Naive B cell (primary cell): ENCODE measurements around the gene PLS1. TPM values are rescaled to one million over a fixed set of nuclear protein-coding genes. Genes with fewer than 3 reads are reported as not detected.

Experiments
- ATAC-seq, 2 donors: fragments of 150-1000 bp; cut with Tn5 transposase; 2 replicates each; pipeline ENCODE4 v1.10.0; 2021; ENCODE audit warnings: low read depth in 2 of 2, mild to moderate bottlenecking in 2 of 2, moderate library complexity in 2 of 2
- DNase-seq: peaks from one replicate; pipeline ENCODE4 v3.0.0; 2022
- H3K27ac Mint-ChIP-seq, 6 donors: one replicate each; pipeline ENCODE4 v1.8.0; 2020 to 2022; ENCODE audit warnings: mild to moderate bottlenecking in 6 of 6, mixed read lengths in 6 of 6, moderate library complexity in 5 of 6, inconsistent platforms in 2 of 6
- H3K27me3 Mint-ChIP-seq, 3 donors: one replicate each; pipeline ENCODE4 v1.8.0; 2021 to 2022; ENCODE audit warnings: mixed read lengths in 3 of 3, mild to moderate bottlenecking in 1 of 3
- H3K36me3 Mint-ChIP-seq, 2 donors: one replicate each; pipeline ENCODE4 v1.8.0; 2020 to 2022; ENCODE audit warnings: mixed read lengths in 2 of 2, inconsistent platforms in 1 of 2, mild to moderate bottlenecking in 1 of 2
- H3K4me1 Mint-ChIP-seq, 3 donors: one replicate each; pipeline ENCODE4 v1.8.0; 2020 to 2022; ENCODE audit warnings: mixed read lengths in 3 of 3, inconsistent platforms in 1 of 3, mild to moderate bottlenecking in 1 of 3, moderate library complexity in 1 of 3
- H3K4me3 Mint-ChIP-seq, 8 donors: one replicate each; pipeline ENCODE4 v1.8.0; 2020 to 2022; ENCODE audit warnings: mild to moderate bottlenecking in 8 of 8, mixed read lengths in 8 of 8, moderate library complexity in 8 of 8, inconsistent platforms in 2 of 8
- H3K9me3 Mint-ChIP-seq, 7 donors: one replicate each; pipeline ENCODE4 v1.8.0; 2020 to 2022; ENCODE audit warnings: mixed read lengths in 7 of 7, mild to moderate bottlenecking in 5 of 7, inconsistent platforms in 2 of 7, moderate library complexity in 1 of 7
- polyA plus RNA-seq, 6 donors: library from polyadenylated mRNA; unstranded; fragments of 300-500 nt; fragmentation: Illumina TruSeq; gene quantifications; one replicate each; pipeline ENCODE4 v1.2.3, GENCODE V29; 2021; ENCODE audit warnings: low read depth in 6 of 6

The PLS1 gene
- polyA plus RNA-seq, 6 donors from 2014 or later, result 0.22 to 0.92 (median 0.44) TPM; not detected in 1

GRCh38 chr3:142626971-142627370 lies 30.8 kb downstream of the PLS1 start:
- no peaks in the 10 kb centered on the region for H3K4me1 Mint-ChIP-seq
- ATAC-seq, result no peak
- no peaks in the 10 kb centered on the region for H3K9me3 Mint-ChIP-seq
- peak overlapping the region in 1 of 6 donors; percentile 22 for H3K27ac Mint-ChIP-seq
- no peak overlapping the region for H3K4me3 Mint-ChIP-seq
- H3K36me3 Mint-ChIP-seq, result no peaks in the 10 kb centered on the region
- no peak for DNase-seq
- H3K27me3 Mint-ChIP-seq, result peaks cover 0 to 6% (median 0%) of the 10 kb centered on the region in 3 donors

- no peaks in the 10 kb centered on the region for H3K36me3 Mint-ChIP-seq
- DNase-seq, result no peak
- ATAC-seq, result no peak
- no peaks in the 10 kb centered on the region for H3K9me3 Mint-ChIP-seq
- peaks cover 0 to 6% (median 0%) of the 10 kb centered on the region in 3 donors for H3K27me3 Mint-ChIP-seq
- H3K27ac Mint-ChIP-seq, result no peak overlapping the region
- no peak overlapping the region for H3K4me3 Mint-ChIP-seq
- no peaks in the 10 kb centered on the region for H3K4me1 Mint-ChIP-seq
These were observed 32.6 kb downstream of the PLS1 start for GRCh38 chr3:142628801-142629200.

- ATAC-seq (no peak), DNase-seq (no peak)
- H3K36me3 Mint-ChIP-seq, result no peaks in the 10 kb centered on the region
- no peaks in the 10 kb centered on the region for H3K9me3 Mint-ChIP-seq
- no peak overlapping the region for H3K4me3 Mint-ChIP-seq
- H3K4me1 Mint-ChIP-seq, result no peaks in the 10 kb centered on the region
- no peaks in the 10 kb centered on the region for H3K27me3 Mint-ChIP-seq
- no peak overlapping the region for H3K27ac Mint-ChIP-seq
These were observed 36.9 kb downstream of the PLS1 start for GRCh38 chr3:142633073-142633472.

GRCh38 chr3:142636050-142636449 lies 39.9 kb downstream of the PLS1 start:
- no peak overlapping the region for H3K4me3 Mint-ChIP-seq
- ATAC-seq (no peak), DNase-seq (no peak)
- H3K36me3 Mint-ChIP-seq, result no peaks in the 10 kb centered on the region
- no peaks in the 10 kb centered on the region for H3K27me3 Mint-ChIP-seq
- H3K9me3 Mint-ChIP-seq, result no peaks in the 10 kb centered on the region
- H3K4me1 Mint-ChIP-seq, result no peaks in the 10 kb centered on the region
- H3K27ac Mint-ChIP-seq, result no peak overlapping the region

GRCh38 chr3:142636664-142637063 lies 40.5 kb downstream of the PLS1 start:
- H3K27me3 Mint-ChIP-seq, result no peaks in the 10 kb centered on the region
- H3K4me1 Mint-ChIP-seq, result no peaks in the 10 kb centered on the region
- H3K9me3 Mint-ChIP-seq, result no peaks in the 10 kb centered on the region
- no peak overlapping the region for H3K27ac Mint-ChIP-seq
- H3K36me3 Mint-ChIP-seq, result no peaks in the 10 kb centered on the region
- DNase-seq (no peak), ATAC-seq (no peak)
- H3K4me3 Mint-ChIP-seq, result no peak overlapping the region

GRCh38 chr3:142638291-142638690 lies 42.1 kb downstream of the PLS1 start:
- H3K4me3 Mint-ChIP-seq, result no peak overlapping the region
- no peaks in the 10 kb centered on the region for H3K9me3 Mint-ChIP-seq
- ATAC-seq (no peak), DNase-seq (no peak)
- H3K36me3 Mint-ChIP-seq, result no peaks in the 10 kb centered on the region
- peaks cover 0 to 5% (median 0%) of the 10 kb centered on the region in 3 donors for H3K27me3 Mint-ChIP-seq
- H3K4me1 Mint-ChIP-seq, result no peaks in the 10 kb centered on the region
- H3K27ac Mint-ChIP-seq, result no peak overlapping the region

- Mint-ChIP-seq H3K4me1 (no peaks in the 10 kb centered on the region), H3K27me3 (peaks cover 0 to 5% (median 0%) of the 10 kb centered on the region in 3 donors), H3K9me3 (no peaks in the 10 kb centered on the region), H3K27ac (no peak overlapping the region), H3K4me3 (no peak overlapping the region), H3K36me3 (no peaks in the 10 kb centered on the region)
- ATAC-seq (no peak), DNase-seq (no peak)
These were observed 45.3 kb downstream of the PLS1 start for GRCh38 chr3:142641504-142641903.

GRCh38 chr3:142642956-142643355 lies 46.8 kb downstream of the PLS1 start:
- no peak for DNase-seq
- peaks cover 0 to 5% (median 0%) of the 10 kb centered on the region in 3 donors for H3K27me3 Mint-ChIP-seq

GRCh38 chr3:142644502-142644901 lies 48.3 kb downstream of the PLS1 start:
- Mint-ChIP-seq H3K36me3 (no peaks in the 10 kb centered on the region), H3K27me3 (peaks cover 0 to 5% (median 0%) of the 10 kb centered on the region in 3 donors), H3K4me3 (no peak overlapping the region), H3K9me3 (no peaks in the 10 kb centered on the region), H3K4me1 (no peaks in the 10 kb centered on the region), H3K27ac (no peak overlapping the region)
- no peak for DNase-seq
- ATAC-seq, result no peak

More at GRCh38 chr3:142642956-142643355, 46.8 kb downstream of the PLS1 start:
- Mint-ChIP-seq H3K4me3 (no peak overlapping the region), H3K27ac (no peak overlapping the region), H3K9me3 (no peaks in the 10 kb centered on the region), H3K36me3 (no peaks in the 10 kb centered on the region), H3K4me1 (no peaks in the 10 kb centered on the region)
- ATAC-seq, result no peak

GRCh38 chr3:142645236-142645793 lies 49.1 kb downstream of the PLS1 start:
- Mint-ChIP-seq H3K9me3 (no peaks in the 10 kb centered on the region), H3K27ac (no peak overlapping the region), H3K27me3 (peaks cover 0 to 6% (median 0%) of the 10 kb centered on the region in 3 donors), H3K4me3 (no peak overlapping the region), H3K36me3 (no peaks in the 10 kb centered on the region), H3K4me1 (peaks cover 0 to 2% (median 0%) of the 10 kb centered on the region in 3 donors)
- ATAC-seq, result no peak
- DNase-seq, result no peak

GRCh38 chr3:142646020-142646785 lies 50.0 kb downstream of the PLS1 start:
- H3K27ac Mint-ChIP-seq, result no peak overlapping the region
- DNase-seq (no peak), ATAC-seq (no peak)
- H3K4me1 Mint-ChIP-seq, result peaks cover 0 to 4% (median 0%) of the 10 kb centered on the region in 3 donors
- H3K4me3 Mint-ChIP-seq, result no peak overlapping the region
- H3K36me3 Mint-ChIP-seq, result no peaks in the 10 kb centered on the region
- H3K9me3 Mint-ChIP-seq, result no peaks in the 10 kb centered on the region
- H3K27me3 Mint-ChIP-seq, result peaks cover 0 to 8% (median 0%) of the 10 kb centered on the region in 3 donors

- ATAC-seq (no peak), DNase-seq (no peak)
- no peaks in the 10 kb centered on the region for H3K9me3 Mint-ChIP-seq
- no peaks in the 10 kb centered on the region for H3K36me3 Mint-ChIP-seq
- peaks cover 0 to 7% (median 0%) of the 10 kb centered on the region in 3 donors for H3K27me3 Mint-ChIP-seq
- no peak overlapping the region for H3K4me3 Mint-ChIP-seq
- no peak overlapping the region for H3K27ac Mint-ChIP-seq
- H3K4me1 Mint-ChIP-seq, result peaks cover 0 to 4% (median 0%) of the 10 kb centered on the region in 3 donors
These were observed 51.7 kb downstream of the PLS1 start for GRCh38 chr3:142647856-142648255.

GRCh38 chr3:142648950-142649349 lies 52.8 kb downstream of the PLS1 start:
- peaks cover 0 to 3% (median 0%) of the 10 kb centered on the region in 3 donors for H3K27me3 Mint-ChIP-seq
- no peak overlapping the region for H3K4me3 Mint-ChIP-seq
- no peaks in the 10 kb centered on the region for H3K9me3 Mint-ChIP-seq
- DNase-seq (no peak), ATAC-seq (no peak)
- no peaks in the 10 kb centered on the region for H3K36me3 Mint-ChIP-seq
- peaks cover 0 to 4% (median 0%) of the 10 kb centered on the region in 3 donors for H3K4me1 Mint-ChIP-seq
- peak overlapping the region in 1 of 6 donors; percentile 2 for H3K27ac Mint-ChIP-seq

GRCh38 chr3:142650001-142650693 lies 54.0 kb downstream of the PLS1 start:
- H3K27me3 Mint-ChIP-seq, result peaks cover 0 to 3% (median 0%) of the 10 kb centered on the region in 3 donors
- DNase-seq (no peak), ATAC-seq (no peak)
- H3K9me3 Mint-ChIP-seq, result no peaks in the 10 kb centered on the region
- no peak overlapping the region for H3K27ac Mint-ChIP-seq
- H3K36me3 Mint-ChIP-seq, result no peaks in the 10 kb centered on the region
- H3K4me1 Mint-ChIP-seq, result peaks cover 0 to 4% (median 0%) of the 10 kb centered on the region in 3 donors
- no peak overlapping the region for H3K4me3 Mint-ChIP-seq
